Neural cell (in vitro differentiated cells): ENCODE measurements around the gene VAV2. TPM values are rescaled to one million over a fixed set of nuclear protein-coding genes. Genes with fewer than 3 reads are reported as not detected.

Source experiments
- H2AFZ ChIP-seq: fragments of 200-600, 300-800 bp; sonication (generic), shearing (Covaris generic); 2 replicates; pipeline ENCODE4 v1.6.0; 2014; ENCODE audit warnings: low read depth, mild to moderate bottlenecking, antibody characterized with exemption, low read length, moderate library complexity
- H3F3A ChIP-seq: fragments of 200-600 bp; shearing (Covaris generic); 2 replicates; pipeline ENCODE4 v1.6.1; 2016; ENCODE audit warnings: mild to moderate bottlenecking, moderate library complexity, mixed read lengths, antibody characterized with exemption, low read length; ENCODE audit not compliant: insufficient read depth, poor library complexity, severe bottlenecking
- H3K27ac ChIP-seq: fragments of 200-600, 300-800 bp; sonication (generic), shearing (Covaris generic); 2 replicates; pipeline ENCODE4 v1.5.1; 2014; ENCODE audit warnings: mild to moderate bottlenecking, low read length, moderate library complexity
- H3K27me3 ChIP-seq: fragments of 300-800, 200-600 bp; sonication (generic), shearing (Covaris generic); 2 replicates; pipeline ENCODE4 v1.6.0; 2014; ENCODE audit warnings: mild to moderate bottlenecking, low read depth, low read length, moderate library complexity; ENCODE audit not compliant: insufficient read depth
- H3K36me3 ChIP-seq: fragments of 300-800, 200-600 bp; sonication (generic), shearing (Covaris generic); 2 replicates; pipeline ENCODE4 v1.5.1; 2014; ENCODE audit warnings: mild to moderate bottlenecking, antibody characterized with exemption, low read length, moderate library complexity; ENCODE audit not compliant: insufficient read depth
- H3K4me2 ChIP-seq: fragments of 300-800, 200-600 bp; sonication (generic), shearing (Covaris generic); 2 replicates; pipeline ENCODE4 v1.6.0; 2014; ENCODE audit warnings: mild to moderate bottlenecking, low read length
- H3K4me3 ChIP-seq: fragments of 300-800, 200-600 bp; sonication (generic), shearing (Covaris generic); 2 replicates; pipeline ENCODE4 v1.5.1; 2014; ENCODE audit warnings: mild to moderate bottlenecking, low read length, moderate library complexity
- H3K79me2 ChIP-seq: fragments of 200-600 bp; shearing (Covaris generic); replicated peaks from 2 replicates; pipeline ENCODE4 v1.6.0; 2014; ENCODE audit warnings: mild to moderate bottlenecking, low read length, moderate library complexity; ENCODE audit not compliant: insufficient read depth
- H3K9ac ChIP-seq: fragments of 300-800, 200-600 bp; sonication (generic), shearing (Covaris generic); 2 replicates; pipeline ENCODE4 v1.6.1; 2016; ENCODE audit warnings: mild to moderate bottlenecking, low read length, mixed read lengths
- H3K9me2 ChIP-seq: fragments of 200-600 bp; shearing (Covaris generic); 2 replicates; pipeline ENCODE4 v1.6.1; 2016; ENCODE audit warnings: mild to moderate bottlenecking, low read length, mixed read lengths; ENCODE audit not compliant: insufficient read depth
- H3K9me3 ChIP-seq: fragments of 200-600, 300-800 bp; sonication (generic), shearing (Covaris generic); 2 replicates; pipeline ENCODE4 v1.6.1; 2016; ENCODE audit warnings: mild to moderate bottlenecking, mixed run types, low read length, moderate library complexity, mixed read lengths
- H4K20me1 ChIP-seq: fragments of 200-600 bp; shearing (Covaris generic); 2 replicates; pipeline ENCODE4 v1.6.1; 2016; ENCODE audit warnings: mild to moderate bottlenecking, mixed run types; ENCODE audit not compliant: insufficient read depth
- CTCF ChIP-seq: fragments of 450-650 bp; IDR thresholded peaks from 2 replicates; pipeline ENCODE4 v1.5.1; 2014; ENCODE audit warnings: antibody characterized with exemption, mild to moderate bottlenecking, moderate library complexity; ENCODE audit not compliant: poor library complexity, severe bottlenecking
- EP300 ChIP-seq: fragments of 450-650 bp; conservative IDR thresholded peaks from 2 replicates; pipeline ENCODE4 v1.6.1; 2014; ENCODE audit warnings: antibody characterized with exemption, mild to moderate bottlenecking, moderate library complexity; ENCODE audit not compliant: poor library complexity, severe bottlenecking
- EZH2 ChIP-seq: fragments of 200-600, 300-800 bp; shearing (Covaris generic), sonication (generic); IDR thresholded peaks from 2 replicates; pipeline ENCODE4 v1.6.1; 2014; ENCODE audit warnings: antibody characterized with exemption, low read length, borderline replicate concordance, mild to moderate bottlenecking; ENCODE audit not compliant: insufficient read depth, poor library complexity, severe bottlenecking
- MXI1 ChIP-seq: fragments of 450-650 bp; conservative IDR thresholded peaks from 2 replicates; pipeline ENCODE4 v1.6.1; 2014; ENCODE audit warnings: antibody characterized with exemption, mild to moderate bottlenecking; ENCODE audit not compliant: poor library complexity, severe bottlenecking
- POLR2AphosphoS5 ChIP-seq: IDR thresholded peaks from 2 replicates; pipeline ENCODE4 v1.6.1; 2012
- RAD21 ChIP-seq: fragments of 450-650 bp; conservative IDR thresholded peaks from 2 replicates; pipeline ENCODE4 v1.6.1; 2014; ENCODE audit warnings: antibody characterized with exemption, mild to moderate bottlenecking, moderate library complexity
- SMC3 ChIP-seq: fragments of 450-650 bp; conservative IDR thresholded peaks from 2 replicates; pipeline ENCODE4 v1.6.1; 2014; ENCODE audit warnings: antibody characterized with exemption, mild to moderate bottlenecking, moderate library complexity; ENCODE audit not compliant: poor library complexity
- TAF1 ChIP-seq: IDR thresholded peaks from 2 replicates; pipeline ENCODE4 v1.6.1; 2012; ENCODE audit warnings: low read depth
- polyA plus RNA-seq: library from polyadenylated mRNA; depleted of rRNA; stranded (reverse); fragments of >200 nt; gene quantifications from 2 replicates; pipeline ENCODE4 v1.2.3, GENCODE V29; 2014
- TF ChIP-seq, protein P1 (sequence below): IDR thresholded peaks from 2 replicates; pipeline ENCODE4 v1.6.1; 2012; ENCODE audit warnings: borderline replicate concordance

Gene VAV2
- polyA plus RNA-seq, 1 donor from 2014 or later: 35.2 TPM

GRCh38 chr9:133943036-133943780 is 48.9 kb downstream of the VAV2 start:
- no peak overlapping the region for H3K27ac ChIP-seq
- no peaks in the 10 kb centered on the region for H3K36me3 ChIP-seq
- TF ChIP-seq, protein P1, sequence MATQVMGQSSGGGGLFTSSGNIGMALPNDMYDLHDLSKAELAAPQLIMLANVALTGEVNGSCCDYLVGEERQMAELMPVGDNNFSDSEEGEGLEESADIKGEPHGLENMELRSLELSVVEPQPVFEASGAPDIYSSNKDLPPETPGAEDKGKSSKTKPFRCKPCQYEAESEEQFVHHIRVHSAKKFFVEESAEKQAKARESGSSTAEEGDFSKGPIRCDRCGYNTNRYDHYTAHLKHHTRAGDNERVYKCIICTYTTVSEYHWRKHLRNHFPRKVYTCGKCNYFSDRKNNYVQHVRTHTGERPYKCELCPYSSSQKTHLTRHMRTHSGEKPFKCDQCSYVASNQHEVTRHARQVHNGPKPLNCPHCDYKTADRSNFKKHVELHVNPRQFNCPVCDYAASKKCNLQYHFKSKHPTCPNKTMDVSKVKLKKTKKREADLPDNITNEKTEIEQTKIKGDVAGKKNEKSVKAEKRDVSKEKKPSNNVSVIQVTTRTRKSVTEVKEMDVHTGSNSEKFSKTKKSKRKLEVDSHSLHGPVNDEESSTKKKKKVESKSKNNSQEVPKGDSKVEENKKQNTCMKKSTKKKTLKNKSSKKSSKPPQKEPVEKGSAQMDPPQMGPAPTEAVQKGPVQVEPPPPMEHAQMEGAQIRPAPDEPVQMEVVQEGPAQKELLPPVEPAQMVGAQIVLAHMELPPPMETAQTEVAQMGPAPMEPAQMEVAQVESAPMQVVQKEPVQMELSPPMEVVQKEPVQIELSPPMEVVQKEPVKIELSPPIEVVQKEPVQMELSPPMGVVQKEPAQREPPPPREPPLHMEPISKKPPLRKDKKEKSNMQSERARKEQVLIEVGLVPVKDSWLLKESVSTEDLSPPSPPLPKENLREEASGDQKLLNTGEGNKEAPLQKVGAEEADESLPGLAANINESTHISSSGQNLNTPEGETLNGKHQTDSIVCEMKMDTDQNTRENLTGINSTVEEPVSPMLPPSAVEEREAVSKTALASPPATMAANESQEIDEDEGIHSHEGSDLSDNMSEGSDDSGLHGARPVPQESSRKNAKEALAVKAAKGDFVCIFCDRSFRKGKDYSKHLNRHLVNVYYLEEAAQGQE: no peak
- TF ChIP-seq MXI1 (no peak), EZH2 (no peak), TAF1 (no peak), CTCF (no peak), RAD21 (no peak), EP300 (no peak), POLR2AphosphoS5 (no peak), SMC3 (no peak)
- no peaks in the 10 kb centered on the region for H3K27me3 ChIP-seq
- H3K9me3 ChIP-seq: no peaks in the 10 kb centered on the region
- no peak overlapping the region for H3K4me2 ChIP-seq
- no peak overlapping the region for H3K9ac ChIP-seq
- no peak overlapping the region for H2AFZ ChIP-seq
- no peaks in the 10 kb centered on the region for H4K20me1 ChIP-seq
- no peak overlapping the region for H3K4me3 ChIP-seq
- H3K79me2 ChIP-seq: peaks cover 4% of the 10 kb centered on the region
- H3F3A ChIP-seq: no peaks in the 10 kb centered on the region
- no peaks in the 10 kb centered on the region for H3K9me2 ChIP-seq

GRCh38 chr9:133942206-133942975 is 49.7 kb downstream of the VAV2 start:
- H3K4me2 ChIP-seq: no peak overlapping the region
- TF ChIP-seq, protein P1: no peak
- TF ChIP-seq EP300 (no peak), POLR2AphosphoS5 (no peak), MXI1 (no peak), SMC3 (no peak), RAD21 (no peak), EZH2 (no peak), TAF1 (no peak), CTCF (no peak)
- H3K27me3 ChIP-seq: no peaks in the 10 kb centered on the region
- no peak overlapping the region for H3K4me3 ChIP-seq
- no peaks in the 10 kb centered on the region for H4K20me1 ChIP-seq
- no peak overlapping the region for H3K27ac ChIP-seq
- H3K9ac ChIP-seq: no peak overlapping the region
- H3K36me3 ChIP-seq: no peaks in the 10 kb centered on the region
- H2AFZ ChIP-seq: no peak overlapping the region
- no peaks in the 10 kb centered on the region for H3K9me2 ChIP-seq
- H3K9me3 ChIP-seq: no peaks in the 10 kb centered on the region
- no peaks in the 10 kb centered on the region for H3F3A ChIP-seq
- peaks cover 4% of the 10 kb centered on the region for H3K79me2 ChIP-seq
